NCI-H2107 (cell line): Measurements from ENCODE around the gene SPAG6.

Experiments
- DNase-seq: peaks from one replicate; lab custom pipeline; 2025; lab: John Stamatoyannopoulos, UW

SPAG6 gene

DNA sequence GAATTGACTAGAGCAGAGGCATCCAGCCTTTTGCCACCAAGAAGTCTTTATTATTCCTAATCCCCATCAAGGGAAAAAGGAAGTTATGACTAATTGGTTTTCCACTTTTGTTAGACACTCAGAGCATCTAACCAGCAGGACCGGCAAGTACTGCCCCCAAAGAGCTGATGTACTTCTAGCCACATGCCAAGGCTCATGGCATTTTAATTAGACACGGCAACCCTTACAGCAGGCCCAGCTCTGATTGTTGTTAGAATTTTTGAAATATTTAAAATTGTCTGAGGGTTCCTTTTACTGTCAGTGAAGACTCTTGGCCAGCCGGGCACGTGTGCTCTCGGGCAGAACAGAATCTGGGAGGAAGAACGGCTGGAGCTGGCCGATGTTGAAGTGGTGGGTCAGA is 114.8 kb downstream of the SPAG6 start:
- no peak for DNase-seq

DNA sequence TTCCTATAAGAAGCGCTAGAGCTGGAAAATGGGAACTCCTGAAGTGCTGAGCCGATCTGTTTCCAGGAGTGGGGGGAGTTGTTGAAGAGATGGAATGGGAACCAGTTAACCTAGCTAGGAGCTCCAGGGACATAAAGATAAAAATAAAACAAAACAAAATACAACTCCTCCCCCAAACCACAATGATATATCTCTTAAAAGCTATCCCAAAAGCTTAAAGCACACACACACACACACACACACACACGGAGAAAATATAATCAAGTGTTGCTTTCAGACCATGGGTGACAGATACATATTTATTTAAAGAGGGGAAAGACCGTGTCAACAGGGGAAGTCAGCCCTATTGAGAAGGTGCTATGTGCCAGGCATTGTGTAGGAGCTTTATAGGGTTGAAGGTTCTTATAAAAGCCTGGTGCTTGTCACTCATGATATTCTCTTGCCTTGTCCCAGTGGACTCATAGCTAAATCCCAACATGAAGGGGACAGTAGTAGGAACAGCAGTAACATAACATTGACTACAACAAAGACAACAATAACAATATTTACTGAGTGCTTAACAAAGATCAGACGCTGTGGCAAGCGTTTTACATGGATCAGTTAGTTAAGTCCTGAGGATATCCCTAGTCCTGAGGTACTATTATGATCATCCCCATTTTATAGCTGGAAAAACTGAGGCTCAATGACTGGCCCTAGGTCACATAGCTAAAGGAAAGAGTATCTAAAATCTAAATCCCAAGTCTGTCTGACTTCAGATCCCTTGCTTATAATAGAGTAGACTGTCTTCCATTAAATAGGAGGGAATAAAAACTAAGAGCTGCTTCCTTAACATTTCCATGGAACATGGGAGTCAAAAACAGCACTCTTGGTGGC is 115.5 kb downstream of the SPAG6 start:
- DNase-seq: no peak

DNA sequence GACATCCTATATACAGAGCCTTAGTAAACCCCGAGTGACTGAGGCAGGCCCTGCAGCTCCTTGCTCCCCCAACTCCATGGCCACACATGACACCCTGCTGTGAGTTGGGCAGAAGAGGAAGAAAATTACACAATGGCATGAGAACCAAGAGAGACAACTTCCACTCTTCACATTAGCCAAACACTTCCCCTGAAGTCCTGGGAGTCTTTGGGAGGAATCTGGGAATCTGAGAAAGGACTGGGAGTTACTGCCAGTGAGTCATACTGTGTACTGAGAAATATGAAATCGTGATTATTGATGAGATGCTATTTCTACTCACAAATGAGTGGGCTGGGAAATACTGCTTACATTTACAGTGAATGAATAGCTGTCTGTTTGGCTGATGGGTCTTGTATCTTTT is 116.6 kb downstream of the SPAG6 start:
- no peak for DNase-seq

- DNase-seq: no peak
These were observed 118.0 kb downstream of the SPAG6 start for GRCh38 chr10:22463255-22463654.

GRCh38 chr10:22464966-22465629 is 119.8 kb downstream of the SPAG6 start:
- DNase-seq: no peak

GRCh38 chr10:22466763-22467334 is 121.6 kb downstream of the SPAG6 start:
- DNase-seq: no peak
